H1 (cell line): ENCODE results near the gene S100P. TPM values are rescaled to one million over a fixed set of nuclear protein-coding genes. Genes with fewer than 3 reads are reported as not detected.

Experiments used
- polyA plus RNA-seq, 7 experiments: library from polyadenylated mRNA; depleted of rRNA in 3 of 7; stranded (reverse) in 5 of 7; unstranded in 2 of 7; fragments of >200 nt in 5 of 7; fragments of 200-250 nt in 2 of 7; gene quantifications; 1 replicate in 5 of 7; 2 replicates in 1 of 7; 4 replicates in 1 of 7; pipeline versions ENCODE4 v1.2.1 to v1.2.3, GENCODE V29; 2011 to 2013; ENCODE audit warnings: missing spikeins in 2 of 7, mixed read lengths in 2 of 7
- total RNA-seq: library from RNA; stranded (reverse); fragmentation: NEBNext Ultra II Directional; extraction: Animal tissue kit (Norgen Biotek cat#: 25700); gene quantifications from 2 replicates; pipeline ENCODE4 v1.2.1, GENCODE V29; 2021
- TF ChIP-seq, protein P1 (sequence below): fragments of 300-600 bp; sonication (generic); IDR thresholded peaks from 2 replicates; pipeline ENCODE4 v1.7.1; 2012; ENCODE audit warnings: low read length, moderate library complexity, mild to moderate bottlenecking, inconsistent platforms; ENCODE audit not compliant: insufficient replicate concordance
- TF ChIP-seq, protein P2 (sequence below), 3 experiments: IDR thresholded peaks; 1 replicate in 2 of 3; 2 replicates in 1 of 3; pipeline versions ENCODE4 v1.5.1 to v1.6.1; 2011; ENCODE audit warnings: low read length in 3 of 3, mild to moderate bottlenecking in 3 of 3, inconsistent platforms in 2 of 3, low read depth in 1 of 3, moderate library complexity in 1 of 3; ENCODE audit not compliant: insufficient read depth in 1 of 3; ENCODE audit errors: control extremely low read depth in 1 of 3
- TF ChIP-seq, protein P3 (sequence below): IDR thresholded peaks from 2 replicates; pipeline ENCODE4 v1.6.1; 2012; ENCODE audit warnings: low read length, inconsistent platforms

S100P gene
- total and polyA plus RNA-seq, 2 of the 8 experiments (the other 6 are each of a cell fraction or from before 2014, with no cell fraction given) = not detected

DNA sequence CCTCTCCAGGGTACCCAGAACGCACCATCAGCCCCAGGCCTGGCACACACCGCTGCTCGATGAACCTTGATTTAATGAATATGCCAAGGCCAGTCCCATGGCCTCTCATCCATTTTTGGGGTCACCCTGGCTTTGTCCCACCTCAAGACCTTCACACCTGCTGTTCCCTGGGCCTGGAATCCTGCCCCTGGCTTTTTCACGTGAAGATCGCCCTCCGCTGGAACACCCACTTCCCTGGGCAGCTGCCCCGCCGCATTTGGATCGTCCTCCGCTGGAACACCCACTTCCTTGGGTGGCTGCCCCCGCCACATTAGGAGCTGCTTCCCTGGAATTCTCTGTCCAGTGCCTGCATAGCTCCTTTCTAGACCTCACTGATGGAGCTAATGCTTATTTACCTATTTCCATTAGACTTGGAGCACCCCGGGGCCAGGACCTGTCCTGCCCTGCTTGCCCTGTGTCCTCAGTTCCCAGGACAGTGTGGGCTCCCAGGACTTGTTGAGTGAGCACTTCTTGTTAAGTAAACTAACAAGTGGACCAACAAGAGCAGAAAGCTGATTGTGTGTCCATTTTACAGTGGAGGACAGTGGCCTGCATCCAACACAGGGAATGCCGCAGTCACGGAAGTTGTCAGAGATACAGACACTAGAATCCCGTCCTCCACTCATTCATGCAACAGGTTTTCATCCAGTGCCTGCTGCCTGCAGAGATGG is 34.8 kb downstream of the S100P start (continued):
- TF ChIP-seq, protein P1, sequence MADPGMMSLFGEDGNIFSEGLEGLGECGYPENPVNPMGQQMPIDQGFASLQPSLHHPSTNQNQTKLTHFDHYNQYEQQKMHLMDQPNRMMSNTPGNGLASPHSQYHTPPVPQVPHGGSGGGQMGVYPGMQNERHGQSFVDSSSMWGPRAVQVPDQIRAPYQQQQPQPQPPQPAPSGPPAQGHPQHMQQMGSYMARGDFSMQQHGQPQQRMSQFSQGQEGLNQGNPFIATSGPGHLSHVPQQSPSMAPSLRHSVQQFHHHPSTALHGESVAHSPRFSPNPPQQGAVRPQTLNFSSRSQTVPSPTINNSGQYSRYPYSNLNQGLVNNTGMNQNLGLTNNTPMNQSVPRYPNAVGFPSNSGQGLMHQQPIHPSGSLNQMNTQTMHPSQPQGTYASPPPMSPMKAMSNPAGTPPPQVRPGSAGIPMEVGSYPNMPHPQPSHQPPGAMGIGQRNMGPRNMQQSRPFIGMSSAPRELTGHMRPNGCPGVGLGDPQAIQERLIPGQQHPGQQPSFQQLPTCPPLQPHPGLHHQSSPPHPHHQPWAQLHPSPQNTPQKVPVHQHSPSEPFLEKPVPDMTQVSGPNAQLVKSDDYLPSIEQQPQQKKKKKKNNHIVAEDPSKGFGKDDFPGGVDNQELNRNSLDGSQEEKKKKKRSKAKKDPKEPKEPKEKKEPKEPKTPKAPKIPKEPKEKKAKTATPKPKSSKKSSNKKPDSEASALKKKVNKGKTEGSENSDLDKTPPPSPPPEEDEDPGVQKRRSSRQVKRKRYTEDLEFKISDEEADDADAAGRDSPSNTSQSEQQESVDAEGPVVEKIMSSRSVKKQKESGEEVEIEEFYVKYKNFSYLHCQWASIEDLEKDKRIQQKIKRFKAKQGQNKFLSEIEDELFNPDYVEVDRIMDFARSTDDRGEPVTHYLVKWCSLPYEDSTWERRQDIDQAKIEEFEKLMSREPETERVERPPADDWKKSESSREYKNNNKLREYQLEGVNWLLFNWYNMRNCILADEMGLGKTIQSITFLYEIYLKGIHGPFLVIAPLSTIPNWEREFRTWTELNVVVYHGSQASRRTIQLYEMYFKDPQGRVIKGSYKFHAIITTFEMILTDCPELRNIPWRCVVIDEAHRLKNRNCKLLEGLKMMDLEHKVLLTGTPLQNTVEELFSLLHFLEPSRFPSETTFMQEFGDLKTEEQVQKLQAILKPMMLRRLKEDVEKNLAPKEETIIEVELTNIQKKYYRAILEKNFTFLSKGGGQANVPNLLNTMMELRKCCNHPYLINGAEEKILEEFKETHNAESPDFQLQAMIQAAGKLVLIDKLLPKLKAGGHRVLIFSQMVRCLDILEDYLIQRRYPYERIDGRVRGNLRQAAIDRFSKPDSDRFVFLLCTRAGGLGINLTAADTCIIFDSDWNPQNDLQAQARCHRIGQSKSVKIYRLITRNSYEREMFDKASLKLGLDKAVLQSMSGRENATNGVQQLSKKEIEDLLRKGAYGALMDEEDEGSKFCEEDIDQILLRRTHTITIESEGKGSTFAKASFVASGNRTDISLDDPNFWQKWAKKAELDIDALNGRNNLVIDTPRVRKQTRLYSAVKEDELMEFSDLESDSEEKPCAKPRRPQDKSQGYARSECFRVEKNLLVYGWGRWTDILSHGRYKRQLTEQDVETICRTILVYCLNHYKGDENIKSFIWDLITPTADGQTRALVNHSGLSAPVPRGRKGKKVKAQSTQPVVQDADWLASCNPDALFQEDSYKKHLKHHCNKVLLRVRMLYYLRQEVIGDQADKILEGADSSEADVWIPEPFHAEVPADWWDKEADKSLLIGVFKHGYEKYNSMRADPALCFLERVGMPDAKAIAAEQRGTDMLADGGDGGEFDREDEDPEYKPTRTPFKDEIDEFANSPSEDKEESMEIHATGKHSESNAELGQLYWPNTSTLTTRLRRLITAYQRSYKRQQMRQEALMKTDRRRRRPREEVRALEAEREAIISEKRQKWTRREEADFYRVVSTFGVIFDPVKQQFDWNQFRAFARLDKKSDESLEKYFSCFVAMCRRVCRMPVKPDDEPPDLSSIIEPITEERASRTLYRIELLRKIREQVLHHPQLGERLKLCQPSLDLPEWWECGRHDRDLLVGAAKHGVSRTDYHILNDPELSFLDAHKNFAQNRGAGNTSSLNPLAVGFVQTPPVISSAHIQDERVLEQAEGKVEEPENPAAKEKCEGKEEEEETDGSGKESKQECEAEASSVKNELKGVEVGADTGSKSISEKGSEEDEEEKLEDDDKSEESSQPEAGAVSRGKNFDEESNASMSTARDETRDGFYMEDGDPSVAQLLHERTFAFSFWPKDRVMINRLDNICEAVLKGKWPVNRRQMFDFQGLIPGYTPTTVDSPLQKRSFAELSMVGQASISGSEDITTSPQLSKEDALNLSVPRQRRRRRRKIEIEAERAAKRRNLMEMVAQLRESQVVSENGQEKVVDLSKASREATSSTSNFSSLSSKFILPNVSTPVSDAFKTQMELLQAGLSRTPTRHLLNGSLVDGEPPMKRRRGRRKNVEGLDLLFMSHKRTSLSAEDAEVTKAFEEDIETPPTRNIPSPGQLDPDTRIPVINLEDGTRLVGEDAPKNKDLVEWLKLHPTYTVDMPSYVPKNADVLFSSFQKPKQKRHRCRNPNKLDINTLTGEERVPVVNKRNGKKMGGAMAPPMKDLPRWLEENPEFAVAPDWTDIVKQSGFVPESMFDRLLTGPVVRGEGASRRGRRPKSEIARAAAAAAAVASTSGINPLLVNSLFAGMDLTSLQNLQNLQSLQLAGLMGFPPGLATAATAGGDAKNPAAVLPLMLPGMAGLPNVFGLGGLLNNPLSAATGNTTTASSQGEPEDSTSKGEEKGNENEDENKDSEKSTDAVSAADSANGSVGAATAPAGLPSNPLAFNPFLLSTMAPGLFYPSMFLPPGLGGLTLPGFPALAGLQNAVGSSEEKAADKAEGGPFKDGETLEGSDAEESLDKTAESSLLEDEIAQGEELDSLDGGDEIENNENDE = no peak
- TF ChIP-seq, protein P2, sequence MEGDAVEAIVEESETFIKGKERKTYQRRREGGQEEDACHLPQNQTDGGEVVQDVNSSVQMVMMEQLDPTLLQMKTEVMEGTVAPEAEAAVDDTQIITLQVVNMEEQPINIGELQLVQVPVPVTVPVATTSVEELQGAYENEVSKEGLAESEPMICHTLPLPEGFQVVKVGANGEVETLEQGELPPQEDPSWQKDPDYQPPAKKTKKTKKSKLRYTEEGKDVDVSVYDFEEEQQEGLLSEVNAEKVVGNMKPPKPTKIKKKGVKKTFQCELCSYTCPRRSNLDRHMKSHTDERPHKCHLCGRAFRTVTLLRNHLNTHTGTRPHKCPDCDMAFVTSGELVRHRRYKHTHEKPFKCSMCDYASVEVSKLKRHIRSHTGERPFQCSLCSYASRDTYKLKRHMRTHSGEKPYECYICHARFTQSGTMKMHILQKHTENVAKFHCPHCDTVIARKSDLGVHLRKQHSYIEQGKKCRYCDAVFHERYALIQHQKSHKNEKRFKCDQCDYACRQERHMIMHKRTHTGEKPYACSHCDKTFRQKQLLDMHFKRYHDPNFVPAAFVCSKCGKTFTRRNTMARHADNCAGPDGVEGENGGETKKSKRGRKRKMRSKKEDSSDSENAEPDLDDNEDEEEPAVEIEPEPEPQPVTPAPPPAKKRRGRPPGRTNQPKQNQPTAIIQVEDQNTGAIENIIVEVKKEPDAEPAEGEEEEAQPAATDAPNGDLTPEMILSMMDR (IDR thresholded peaks at IDR 0.05; ENCODE audit: control extremely low read depth in 1 of 3, insufficient read depth in 1 of 3, low read depth in 1 of 3, low read length in 3 of 3) = peak in 1 of 3 experiments; percentile 11; a peak in 1 of 4 replicates
- TF ChIP-seq, protein P3, sequence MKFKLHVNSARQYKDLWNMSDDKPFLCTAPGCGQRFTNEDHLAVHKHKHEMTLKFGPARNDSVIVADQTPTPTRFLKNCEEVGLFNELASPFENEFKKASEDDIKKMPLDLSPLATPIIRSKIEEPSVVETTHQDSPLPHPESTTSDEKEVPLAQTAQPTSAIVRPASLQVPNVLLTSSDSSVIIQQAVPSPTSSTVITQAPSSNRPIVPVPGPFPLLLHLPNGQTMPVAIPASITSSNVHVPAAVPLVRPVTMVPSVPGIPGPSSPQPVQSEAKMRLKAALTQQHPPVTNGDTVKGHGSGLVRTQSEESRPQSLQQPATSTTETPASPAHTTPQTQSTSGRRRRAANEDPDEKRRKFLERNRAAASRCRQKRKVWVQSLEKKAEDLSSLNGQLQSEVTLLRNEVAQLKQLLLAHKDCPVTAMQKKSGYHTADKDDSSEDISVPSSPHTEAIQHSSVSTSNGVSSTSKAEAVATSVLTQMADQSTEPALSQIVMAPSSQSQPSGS = no peak
